Stimulated activated CD8-positive, alpha-beta memory T cell treated with anti-CD3 and anti-CD28 coated beads, Interleukin-7, amount 100 ng/mL, for 1 hour (primary cell): ENCODE data around the gene TTN.

Source experiments
- DNase-seq, 2 donors: peaks; one replicate each; pipeline ENCODE4 v3.0.0-alpha.2; 2020; ENCODE audit warnings: low read depth in 2 of 2

Gene TTN

GRCh38 chr2:178807227-178808008 lies at the start of gene TTN:
TTN (minus strand) TSS chr2:178807423; CDS start chr2:178804642, 2,781 bp downstream.
- DNase-seq: no peak

DNA sequence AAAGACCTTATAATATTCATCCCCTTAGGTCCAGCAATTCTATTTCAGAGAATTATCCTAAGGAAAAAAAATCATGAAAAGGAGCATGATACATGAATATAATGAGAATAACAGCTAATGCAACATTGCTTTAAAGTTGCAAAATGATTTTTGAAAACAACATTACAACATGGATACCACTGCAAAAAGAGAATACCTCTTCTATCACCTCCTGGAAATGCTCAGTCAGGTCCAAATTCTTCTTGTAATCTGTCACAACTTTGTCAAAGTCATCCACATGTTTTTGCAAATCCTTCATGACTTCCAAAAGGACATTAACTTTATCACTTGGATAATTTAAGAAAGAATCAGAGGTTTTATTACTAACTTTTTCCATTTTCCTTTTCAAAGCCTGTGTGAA lies 47.9 kb upstream of the TTN start:
- no peak for DNase-seq

- no peak for DNase-seq
Observed at GRCh38 chr2:178848335-178848734, 41.1 kb upstream of the TTN start.

GRCh38 chr2:178846458-178846802 lies 39.2 kb upstream of the TTN start:
- DNase-seq: no peak

DNA sequence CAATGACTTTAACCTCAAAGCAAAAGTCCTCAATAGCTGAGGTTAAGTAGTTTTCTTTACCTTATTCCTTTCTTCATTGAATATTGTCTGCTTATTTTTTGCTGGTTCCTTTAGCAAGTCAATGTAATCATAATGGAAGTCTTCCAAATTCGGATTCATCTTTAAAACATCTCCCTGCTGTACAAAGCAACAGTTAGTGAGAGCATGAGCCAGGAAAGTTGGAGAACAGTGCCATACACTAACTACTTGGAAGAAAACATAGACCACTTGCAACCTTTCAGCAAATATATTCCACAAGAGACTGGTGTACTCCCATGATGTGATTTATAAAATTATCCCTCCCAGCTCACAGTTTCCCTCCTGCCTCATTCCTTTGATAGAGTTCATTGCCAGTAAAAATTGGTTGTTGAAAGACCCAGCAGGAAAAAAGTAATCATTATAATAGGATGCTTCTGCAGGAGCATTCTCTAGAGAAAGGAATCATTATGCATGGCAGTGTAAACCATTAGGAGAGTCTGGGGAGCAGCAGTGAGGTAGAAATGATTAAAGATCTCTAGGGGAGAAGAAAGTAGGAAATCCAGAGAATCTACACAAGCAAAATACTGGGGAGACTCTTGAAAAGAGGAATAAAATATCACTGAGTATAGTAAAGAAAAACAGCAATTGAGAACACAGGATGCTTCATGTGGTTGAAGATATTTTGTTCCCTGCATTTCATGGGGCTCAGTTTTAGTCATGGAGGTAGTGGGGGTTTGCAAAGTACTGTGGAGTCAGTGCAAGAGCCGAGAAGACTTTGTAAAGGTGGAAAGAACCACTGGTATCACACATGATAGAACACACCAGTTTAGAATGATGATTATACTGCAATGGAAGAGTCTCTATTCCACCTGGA lies 38.6 kb upstream of the TTN start:
- no peak for DNase-seq

- DNase-seq: no peak
Observed at GRCh38 chr2:178844701-178845100, 37.5 kb upstream of the TTN start.

DNA sequence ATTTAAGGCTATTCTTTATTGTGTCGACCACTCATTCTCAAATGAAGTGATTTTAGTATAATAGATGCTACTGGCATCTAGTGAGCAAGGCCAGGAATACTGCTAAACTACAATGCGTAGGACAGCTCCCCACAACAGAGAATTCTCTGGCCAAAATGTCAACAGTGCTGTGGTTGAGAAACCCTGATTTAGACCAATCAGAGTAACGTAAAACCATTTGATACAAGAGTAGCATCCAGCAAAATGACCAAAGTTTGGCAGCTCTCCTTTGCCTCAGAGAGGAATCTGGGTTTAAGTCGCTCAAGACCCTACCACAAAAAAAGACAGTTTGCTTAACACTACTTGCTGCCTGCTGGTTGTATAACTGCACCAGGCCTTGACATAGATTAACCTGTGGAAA lies 37.0 kb upstream of the TTN start:
- no peak for DNase-seq

GRCh38 chr2:178843697-178844096 lies 36.5 kb upstream of the TTN start:
- DNase-seq: no peak

DNA sequence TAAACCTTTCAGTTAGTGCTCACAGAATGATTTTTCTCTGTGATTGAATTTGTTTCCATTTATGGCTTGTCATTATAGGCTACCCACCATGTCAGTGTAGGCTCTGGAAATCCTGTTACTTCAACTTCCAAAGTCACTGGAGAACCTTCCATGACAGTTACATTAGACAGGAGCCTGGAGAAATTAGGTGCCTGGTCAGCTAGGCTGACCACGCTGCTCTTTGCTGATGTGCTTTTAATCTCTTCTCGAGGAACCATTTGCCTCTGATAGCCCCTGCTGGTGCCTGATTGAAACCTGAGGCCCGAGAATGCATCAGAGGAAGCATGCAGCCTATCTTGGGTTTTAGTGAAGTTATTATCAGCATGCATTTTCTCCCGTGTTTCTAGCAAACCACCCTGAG lies 29.6 kb upstream of the TTN start:
- DNase-seq: no peak

DNA sequence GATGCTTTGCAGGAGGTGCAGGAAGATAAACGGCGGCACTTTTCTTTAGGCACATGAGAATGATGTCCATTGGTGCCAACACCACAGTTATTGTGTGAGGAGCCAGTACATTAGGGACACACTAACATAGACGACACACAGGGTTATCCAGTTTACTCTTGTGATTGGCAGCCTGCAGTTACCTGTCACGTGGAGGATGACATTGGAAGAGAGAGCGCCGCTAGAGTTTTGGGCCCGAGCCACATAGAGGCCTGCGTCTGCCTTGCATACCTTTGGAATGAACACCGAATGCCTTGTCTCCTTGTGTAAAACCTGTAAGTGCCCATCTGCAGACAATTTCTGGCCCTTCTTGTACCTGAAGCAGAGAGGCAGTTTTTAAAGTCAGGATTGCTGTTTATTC lies 26.9 kb upstream of the TTN start:
- DNase-seq: no peak

DNA sequence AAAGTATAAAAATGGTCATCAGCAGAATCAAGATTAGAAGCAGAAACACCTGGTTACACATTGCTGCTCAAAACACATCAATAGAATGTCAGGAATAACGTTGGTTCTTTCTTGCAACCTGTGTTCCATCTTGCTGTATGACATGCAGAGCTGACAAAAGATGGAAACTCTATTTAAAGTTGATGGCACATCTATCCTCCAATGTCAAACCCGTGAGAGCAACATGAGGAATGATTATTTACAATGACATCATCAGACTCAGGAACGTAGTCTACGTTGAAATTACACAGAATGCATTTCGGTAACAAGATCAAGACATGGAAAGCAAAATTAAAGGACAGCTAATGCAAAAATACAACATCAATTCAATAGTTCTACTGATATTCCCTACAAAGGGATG lies 26.2 kb upstream of the TTN start:
- no peak for DNase-seq

- DNase-seq: no peak
Observed at GRCh38 chr2:178830451-178830850, 23.2 kb upstream of the TTN start.

DNA sequence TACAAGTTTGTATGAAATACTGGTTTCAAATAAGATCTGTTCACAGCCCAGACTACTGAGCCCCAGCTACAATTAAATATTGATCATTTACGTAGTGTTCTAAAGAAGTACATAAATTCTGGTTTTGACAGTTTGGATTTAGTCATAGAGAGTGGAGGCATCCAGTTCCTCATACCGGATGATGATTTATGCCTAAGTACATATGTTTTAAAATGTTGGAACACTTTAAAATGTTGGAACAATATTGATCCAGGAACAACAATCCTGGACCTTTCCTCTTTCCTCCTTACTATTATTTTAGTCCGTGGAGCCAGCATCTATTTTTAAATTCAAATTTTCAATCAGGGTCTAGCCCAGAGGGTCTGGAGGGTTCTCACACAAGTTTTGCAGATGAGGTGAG lies 22.8 kb upstream of the TTN start:
- no peak for DNase-seq

- DNase-seq: no peak
Observed at GRCh38 chr2:178829299-178829960, 22.2 kb upstream of the TTN start.

DNA sequence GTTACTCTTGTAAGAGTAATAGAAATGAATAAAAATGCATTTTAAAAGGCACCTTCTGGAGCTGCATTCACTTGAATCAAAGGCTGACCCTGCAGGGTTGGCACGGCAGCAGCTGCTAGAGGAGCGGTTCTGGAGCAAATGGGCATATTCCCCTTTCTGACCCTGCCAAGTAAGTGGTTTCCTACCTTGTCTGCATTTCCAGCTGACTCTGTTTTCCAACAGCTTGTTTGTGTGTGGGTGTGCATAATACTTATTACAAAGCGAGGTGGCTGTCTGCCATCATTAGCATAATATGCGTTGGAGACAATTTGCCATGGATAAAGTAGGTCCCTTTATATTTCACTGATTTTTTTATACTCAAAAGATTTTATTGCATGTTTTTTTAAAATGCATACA lies 21.3 kb upstream of the TTN start:
- no peak for DNase-seq

DNA sequence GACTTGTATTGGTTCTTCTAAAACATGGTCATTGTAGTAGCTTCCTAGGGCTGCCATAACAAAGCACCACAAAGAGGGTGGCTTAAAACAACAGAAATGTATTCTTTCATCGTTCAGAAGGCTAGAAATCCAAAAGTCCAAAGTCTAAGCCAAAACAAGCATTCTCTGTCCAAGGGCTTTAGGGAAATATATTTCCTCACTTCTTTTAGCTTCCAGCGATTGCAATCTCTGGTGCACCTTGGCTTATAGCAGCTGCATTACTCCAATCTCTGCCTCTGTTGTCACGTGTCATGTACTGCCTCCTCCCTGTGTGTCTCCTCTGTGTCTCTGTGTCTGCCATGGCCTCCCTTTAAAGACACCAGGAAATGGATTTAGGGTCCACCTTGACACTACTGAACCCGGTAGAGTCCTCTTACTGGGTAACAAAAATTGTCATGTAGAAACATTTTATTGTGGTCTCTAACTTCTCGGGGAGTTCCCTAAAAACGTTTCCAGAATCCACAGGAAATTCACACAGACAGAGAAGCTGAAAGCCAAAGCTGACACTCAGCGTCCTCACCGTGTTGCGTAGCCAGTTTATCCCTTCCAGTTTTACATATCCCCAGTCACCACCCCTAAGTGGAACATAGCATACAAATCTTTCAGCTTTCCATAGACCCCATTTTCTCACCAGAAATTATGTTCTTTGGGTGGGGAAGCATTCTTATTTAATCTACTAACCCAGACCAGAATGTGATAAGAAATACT lies 20.7 kb upstream of the TTN start:
- no peak for DNase-seq

GRCh38 chr2:178827111-178827510 lies 19.9 kb upstream of the TTN start:
- no peak for DNase-seq

DNA sequence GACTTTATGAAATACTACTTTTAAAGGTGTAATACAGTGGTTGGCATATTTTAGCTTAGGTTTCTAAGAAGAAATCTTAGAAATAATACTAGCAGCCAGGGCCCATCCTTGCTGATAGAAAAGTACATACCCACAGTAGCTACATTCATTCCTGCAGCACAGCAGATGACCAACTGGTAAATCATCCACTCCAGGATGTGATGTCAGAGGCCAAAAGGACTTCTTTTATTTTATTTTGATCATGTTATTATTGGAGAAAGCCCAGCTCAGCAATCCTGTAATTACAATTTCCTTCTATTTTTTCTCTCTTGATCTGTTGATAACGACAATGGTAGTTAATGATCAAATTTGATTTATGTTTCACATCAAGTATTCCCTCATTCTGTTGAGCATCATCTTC lies 18.0 kb upstream of the TTN start:
- DNase-seq: no peak

DNA sequence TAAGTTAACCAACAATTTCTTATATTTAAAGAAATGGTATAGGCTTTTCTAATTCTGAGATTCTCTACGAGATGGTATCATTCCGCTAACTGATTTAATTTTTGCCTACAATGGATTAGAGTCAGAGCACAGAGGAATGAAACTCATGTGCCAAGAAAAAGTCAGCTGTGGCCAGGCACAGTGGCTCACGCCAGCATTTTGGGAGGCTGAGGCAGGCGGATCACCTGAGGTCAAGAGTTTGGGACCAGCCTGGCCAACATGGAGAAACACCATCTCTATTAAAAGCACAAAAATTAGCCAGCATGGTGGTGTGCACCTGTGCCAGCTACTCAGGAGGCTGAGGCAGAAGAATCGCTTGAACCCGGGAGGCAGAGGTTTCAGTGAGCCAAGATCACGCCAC lies 17.0 kb upstream of the TTN start:
- no peak for DNase-seq

- no peak for DNase-seq
Observed at GRCh38 chr2:178819992-178820391, 12.8 kb upstream of the TTN start.

GRCh38 chr2:178819147-178819875 lies 12.1 kb upstream of the TTN start:
- DNase-seq: no peak
